Endometrial microvascular endothelial cells (primary cell): ENCODE measurements around the gene NME5. TPM values are rescaled to one million over a fixed set of nuclear protein-coding genes. Genes with fewer than 3 reads are reported as not detected.
"Not testable (repeated sequence)": the region's sequence is repeated elsewhere in the genome, so short reads cannot be mapped to it uniquely, and the experiment has no call there.

ENCODE experiments used
- in situ Hi-C: cut with HindIII; loops from 2 replicates; pipeline ENCODE4 v1.10.0; 2017; ENCODE audit warnings: low sequenced_read_pairs, low pct_unique_long_range_greater_than_20kb; ENCODE audit errors: inconsistent ontology term
- total RNA-seq: library from RNA; depleted of rRNA; stranded (reverse); fragments of >200 nt; gene quantifications from one replicate; pipeline ENCODE4 v1.2.3, GENCODE V29; 2015; ENCODE audit errors: inconsistent ontology term

The NME5 gene, protein sequence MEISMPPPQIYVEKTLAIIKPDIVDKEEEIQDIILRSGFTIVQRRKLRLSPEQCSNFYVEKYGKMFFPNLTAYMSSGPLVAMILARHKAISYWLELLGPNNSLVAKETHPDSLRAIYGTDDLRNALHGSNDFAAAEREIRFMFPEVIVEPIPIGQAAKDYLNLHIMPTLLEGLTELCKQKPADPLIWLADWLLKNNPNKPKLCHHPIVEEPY
- total RNA-seq: 1.5 TPM

DNA sequence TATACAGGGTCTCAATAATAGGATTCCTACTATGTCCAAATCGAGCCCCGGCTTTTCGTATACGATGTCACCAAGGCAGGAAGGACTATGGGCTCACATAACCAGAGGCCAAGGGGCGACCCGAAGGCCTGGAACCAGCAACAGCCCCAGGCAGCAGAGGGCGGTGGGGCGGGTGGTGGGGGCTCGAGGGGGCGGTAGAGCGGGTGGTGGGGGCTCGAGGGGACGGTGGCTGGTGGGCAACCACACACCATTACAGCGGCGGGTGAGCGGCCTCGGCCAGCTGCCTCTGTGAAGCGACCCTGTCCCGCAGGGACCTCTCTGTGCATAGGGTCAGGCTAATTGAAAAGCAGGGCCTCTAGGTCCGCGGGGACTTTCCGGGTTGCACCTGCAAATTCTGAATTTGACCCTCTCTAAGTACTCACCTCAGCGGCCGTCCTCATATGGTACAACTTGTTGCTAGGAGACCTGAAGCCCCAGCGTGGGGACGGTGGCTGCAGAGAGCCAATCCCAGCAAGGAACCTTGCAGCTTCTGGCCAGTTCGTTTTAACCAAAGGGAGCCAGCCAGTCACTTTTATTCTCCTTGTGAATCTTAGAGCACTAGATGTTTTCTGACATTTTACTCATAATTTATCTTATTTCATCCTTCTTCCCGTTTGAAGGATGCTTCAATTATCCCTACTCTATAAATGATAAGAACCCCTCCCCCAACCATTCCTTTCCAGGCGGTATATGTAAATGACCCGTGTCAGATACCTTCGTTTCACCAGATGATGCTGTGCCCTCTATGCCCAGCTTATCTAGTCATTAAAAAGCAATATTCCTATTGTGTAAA lies at the start of gene NME5:
TSS of gene NME5 (minus strand) at position 480 of the 832 bp plus-strand sequence. CDS start 648 bp downstream, outside the sequence.
- in situ Hi-C loops: no loop called here

DNA sequence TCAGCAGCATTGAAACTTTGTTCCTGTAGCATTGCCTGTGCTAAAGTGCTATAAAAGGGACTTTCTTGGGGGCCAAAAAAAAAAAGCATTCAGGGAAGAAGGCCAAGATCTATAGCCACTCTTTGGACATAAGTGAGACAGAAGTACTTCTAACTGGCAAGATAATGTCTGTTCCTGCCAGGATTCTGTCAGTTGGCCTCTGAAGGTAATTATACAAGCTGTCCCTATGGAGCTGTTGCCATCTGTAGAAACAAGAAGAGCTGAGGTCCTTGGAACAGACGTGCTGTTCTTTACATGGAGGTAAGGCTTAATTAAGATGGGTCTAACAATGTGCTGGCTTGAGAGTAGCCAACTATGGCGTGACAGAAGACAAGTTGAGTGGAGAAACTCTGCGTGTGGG lies 49.4 kb upstream of the NME5 start:
- in situ Hi-C loops: no loop called here

DNA sequence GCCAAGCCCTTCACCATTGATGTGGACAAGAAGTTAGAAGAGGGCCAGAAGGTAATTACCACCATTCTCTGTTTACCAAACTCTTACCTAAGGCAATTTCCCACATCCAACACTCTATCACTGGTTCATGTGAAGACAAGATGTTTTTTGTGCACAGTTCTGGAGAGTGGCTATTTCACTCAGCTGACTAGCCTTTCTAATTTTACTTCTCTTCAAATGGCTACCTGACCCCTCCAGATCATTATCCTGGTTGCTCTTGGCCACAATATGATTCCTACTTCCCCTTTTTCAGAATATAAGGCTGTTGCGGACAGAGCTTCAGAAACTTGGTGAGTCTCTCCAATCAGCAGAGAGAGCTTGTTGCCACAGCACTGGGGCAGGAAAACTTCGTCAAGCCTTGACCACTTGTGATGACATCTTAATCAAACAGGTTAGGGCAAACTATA lies 46.8 kb upstream of the NME5 start:
- in situ Hi-C loops: no loop called here

DNA sequence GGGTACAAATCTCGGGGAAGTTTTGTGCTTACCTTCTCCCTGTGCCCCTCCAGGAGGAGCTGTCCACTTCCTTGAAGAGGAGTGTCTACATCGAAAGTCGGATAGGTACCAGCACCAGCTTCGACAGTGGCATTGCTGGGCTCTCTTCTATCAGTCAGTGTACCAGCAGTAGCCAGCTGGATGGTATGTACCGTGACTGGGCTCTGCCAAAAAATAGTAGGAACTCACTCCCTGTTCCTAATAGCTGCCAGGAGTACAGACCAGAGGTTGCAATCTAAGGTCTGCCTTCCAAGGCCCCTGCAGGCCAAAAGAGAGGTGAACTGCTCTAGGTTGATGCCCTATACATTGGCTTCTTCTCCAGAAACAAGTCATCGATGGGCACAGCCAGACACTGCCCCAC lies 43.6 kb upstream of the NME5 start:
- in situ Hi-C loops: no loop called here

DNA sequence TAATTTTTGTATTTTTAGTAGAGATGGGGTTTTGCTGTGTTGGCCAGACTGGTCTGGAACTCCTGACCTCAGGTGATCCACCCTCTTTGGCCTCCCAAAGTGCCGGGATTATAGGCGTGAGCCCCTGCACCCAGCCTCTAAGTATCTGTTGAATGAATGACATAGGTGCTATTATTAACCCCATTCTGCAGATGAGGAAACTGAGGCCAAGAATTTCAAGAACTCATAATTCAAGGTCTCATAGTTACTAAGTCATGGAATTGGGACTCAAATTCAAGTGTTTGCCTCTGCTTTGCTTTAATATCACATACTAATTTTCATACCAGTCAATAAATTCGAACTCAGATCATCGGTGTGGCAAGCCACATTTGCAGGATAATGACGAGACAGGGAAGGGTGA lies 41.6 kb upstream of the NME5 start:
- in situ Hi-C loops: no loop called here

DNA sequence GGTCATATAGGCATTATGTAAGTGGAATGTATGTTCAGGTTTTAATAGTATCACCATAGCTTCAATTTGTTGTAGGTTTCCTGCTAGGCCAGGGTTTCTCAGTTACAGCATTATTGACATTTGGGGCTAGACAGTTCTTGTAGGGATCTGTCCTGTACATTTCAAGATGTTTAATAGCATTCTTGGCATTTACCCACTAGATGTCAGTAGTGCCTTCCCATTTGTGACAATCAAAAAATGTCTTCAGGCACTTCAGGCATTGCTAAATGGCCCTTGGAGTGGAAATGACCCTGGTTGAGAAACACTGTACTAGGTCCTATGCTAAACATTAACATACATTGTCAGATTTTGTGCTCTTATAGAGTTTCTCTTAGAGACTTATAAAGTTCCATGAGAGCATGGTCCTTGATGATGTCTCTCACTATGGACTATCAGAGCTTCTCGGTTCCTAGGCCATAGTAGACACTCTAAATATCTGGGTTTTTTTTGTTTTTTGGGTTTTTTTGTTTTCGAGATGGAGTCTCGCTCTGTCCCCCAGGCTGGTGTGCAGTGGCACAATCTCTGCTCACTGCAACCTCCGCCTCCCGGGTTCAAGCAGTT lies 41.1 kb upstream of the NME5 start:
- in situ Hi-C loops: no loop called here

DNA sequence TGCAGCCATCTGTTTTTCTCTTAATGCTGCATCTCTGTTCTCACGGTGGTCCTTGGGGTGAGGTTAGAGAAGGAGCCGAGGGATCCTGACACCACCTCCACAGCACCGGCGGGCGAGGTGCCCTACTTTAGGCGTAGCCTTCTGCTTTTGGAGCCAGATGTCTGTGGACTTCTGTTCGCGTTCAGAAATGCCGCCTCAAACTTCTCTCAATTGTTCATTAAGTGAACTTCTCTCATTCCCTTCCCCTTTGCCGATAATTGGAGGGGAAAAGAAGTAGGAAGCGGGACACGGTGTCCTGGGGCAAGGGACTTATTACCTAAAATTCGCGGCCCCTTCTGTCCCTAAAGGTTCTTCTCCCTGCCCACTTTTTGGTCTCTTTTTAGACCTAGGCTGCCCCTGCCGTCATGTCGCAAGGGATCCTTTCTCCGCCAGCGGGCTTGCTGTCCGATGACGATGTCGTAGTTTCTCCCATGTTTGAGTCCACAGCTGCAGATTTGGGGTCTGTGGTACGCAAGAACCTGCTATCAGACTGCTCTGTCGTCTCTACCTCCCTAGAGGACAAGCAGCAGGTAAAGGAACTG lies 40.1 kb upstream of the NME5 start:
- in situ Hi-C loops: no loop called here

DNA sequence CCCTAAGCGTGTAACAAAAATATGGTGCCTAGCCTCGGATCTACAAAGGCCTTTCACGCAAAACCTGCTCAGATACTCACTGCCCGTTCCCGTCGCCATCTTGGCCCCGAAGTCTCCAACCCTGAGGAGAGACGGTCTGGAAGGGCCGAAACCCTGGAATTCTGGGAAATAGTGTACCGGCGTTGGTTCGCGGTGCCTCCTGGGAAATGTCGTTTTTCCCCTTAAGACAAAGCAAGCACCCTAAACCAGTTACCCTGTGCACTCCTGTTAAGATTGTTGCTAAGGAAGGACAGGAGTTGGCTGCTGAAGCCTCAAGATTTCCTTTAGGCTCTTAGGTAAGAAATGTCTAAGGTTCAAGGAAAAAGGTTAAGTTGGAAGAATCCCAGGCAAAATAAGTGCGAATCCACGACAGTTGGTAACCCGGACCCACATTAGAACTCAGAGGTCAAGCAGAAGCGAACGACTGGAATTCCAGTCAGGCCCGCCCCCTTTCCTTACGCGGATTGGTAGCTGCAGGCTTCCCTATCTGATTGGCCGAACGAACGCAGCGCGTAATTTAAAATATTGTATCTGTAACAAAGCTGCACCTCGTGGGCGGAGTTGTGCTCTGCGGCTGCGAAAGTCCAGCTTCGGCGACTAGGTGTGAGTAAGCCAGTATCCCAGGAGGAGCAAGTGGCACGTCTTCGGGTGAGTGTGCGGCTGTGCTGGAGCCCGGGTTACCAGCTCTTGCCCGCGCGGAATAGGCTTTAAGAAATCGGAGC lies 39.5 kb upstream of the NME5 start, which contains the start of the genes BRD8 and KIF20A:
TSS of gene BRD8 (minus strand) at position 115 of the 761 bp plus-strand sequence. CDS start at position 99, 16 bp downstream.
TSS of gene KIF20A (plus strand) at position 597 of the 761 bp plus-strand sequence. CDS start 569 bp downstream, outside the sequence.
- in situ Hi-C loops: no loop called here

DNA sequence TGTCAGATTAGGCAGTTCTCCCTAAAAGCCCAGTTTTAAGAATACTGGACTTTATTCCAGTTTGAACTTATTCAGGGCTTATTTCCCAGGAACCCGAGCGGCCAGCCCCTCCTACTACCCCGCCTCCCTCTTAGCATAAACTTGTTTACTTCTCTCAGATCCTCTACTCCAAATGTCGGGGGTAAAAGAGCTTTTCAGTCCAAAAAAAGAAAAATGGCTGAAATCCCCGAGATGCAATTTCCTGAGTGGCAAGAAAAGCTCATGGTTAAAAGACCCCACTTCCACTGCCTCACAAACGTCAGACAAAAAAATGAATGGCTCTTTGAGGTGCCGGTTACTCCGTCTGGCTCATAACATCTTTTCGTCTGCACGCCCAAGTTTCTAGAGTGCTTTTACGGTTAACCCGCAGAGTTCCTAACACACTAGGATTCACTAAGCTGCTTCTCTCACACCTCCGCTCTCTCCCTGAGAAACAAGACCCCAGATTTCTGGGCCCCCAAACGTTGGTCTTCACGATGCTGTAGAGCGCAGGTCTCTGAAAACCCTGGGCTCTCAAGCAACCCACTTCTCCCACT lies 38.8 kb upstream of the NME5 start:
- in situ Hi-C loops: no loop called here

DNA sequence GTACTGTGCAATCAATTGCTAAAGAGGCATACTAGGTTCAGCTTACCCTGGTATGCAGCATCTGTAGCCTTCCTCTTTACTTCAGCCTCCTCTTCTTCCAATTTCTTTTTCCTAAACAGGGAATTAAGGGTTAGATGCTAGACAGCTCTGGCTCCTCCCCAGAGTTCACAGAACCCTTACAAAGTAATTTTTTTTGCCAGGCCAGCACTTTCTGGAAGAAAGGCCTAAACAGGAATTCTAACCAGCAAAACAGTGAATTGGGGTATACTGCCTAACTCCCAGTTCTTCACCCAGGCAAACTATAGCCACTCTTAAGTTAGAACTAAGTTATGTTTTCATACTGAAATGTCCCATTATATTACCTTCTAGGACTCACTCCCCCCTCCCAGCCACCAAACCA lies 31.1 kb upstream of the NME5 start:
- in situ Hi-C loops: no loop called here

DNA sequence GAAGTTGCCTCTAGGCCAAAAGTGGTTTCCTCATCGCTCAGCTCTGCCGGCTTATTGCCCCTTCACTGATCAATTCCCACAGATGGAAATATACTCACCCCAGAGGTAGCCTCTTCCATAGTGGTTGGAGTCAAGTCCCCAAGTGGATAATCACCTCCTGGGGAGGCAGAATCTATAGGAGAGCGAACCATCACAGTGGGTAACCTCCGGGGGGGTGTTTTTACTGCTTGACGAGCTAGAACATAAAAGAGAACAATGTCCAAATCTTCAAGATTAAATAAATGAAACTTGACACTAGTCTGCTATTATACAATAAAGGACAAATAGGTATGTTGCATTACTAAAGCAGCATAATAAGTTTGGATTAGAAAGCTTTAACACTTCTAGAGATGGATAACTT lies 29.9 kb upstream of the NME5 start:
- in situ Hi-C loops: loop anchor here (10.0 kb wide), 1 partner anchor 186 kb away; the partner anchor contains the start of gene KDM3B

DNA sequence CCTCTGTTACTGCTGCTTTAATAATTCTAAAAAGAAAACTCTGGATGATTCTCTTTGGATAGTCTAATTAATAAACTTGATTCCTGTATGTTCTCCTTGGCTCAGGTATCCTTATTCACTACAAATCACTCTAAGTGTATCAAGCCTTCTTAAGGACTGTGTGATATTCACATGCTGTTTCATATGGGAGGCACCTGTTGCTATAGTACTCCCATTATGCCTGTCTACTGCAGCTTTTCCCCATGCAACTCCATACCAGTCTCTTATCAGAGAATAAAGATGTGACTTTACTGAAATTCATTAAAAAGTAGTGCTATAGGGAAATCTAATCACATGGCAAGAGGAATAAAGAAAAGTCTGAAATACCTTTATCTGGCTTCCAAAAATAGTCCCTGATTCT lies 24.5 kb upstream of the NME5 start:
- in situ Hi-C loops: loop anchor here (10.0 kb wide), 1 partner anchor 191 kb away; the partner anchor contains the start of gene KDM3B

DNA sequence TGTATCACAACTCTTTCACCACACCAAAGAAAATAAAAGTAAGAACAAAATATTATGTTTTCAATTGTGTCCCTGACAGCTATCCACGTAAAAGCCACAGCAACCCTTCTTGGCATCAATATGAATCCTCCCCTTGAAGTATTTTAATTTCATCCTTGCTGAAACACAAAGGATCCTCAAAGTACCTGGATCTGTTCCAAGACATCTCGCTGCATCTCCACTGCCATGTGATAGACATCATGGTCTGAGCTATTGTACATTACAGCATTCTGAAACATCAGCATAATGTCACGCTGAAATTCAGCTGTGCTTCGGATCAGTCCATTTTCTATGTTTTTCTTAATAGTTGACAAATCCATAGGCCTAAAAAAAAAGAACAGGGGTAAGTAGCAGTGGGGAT lies 21.5 kb upstream of the NME5 start:
- in situ Hi-C loops: loop anchor here (10.0 kb wide), 1 partner anchor 194 kb away; the partner anchor contains the start of gene KDM3B

DNA sequence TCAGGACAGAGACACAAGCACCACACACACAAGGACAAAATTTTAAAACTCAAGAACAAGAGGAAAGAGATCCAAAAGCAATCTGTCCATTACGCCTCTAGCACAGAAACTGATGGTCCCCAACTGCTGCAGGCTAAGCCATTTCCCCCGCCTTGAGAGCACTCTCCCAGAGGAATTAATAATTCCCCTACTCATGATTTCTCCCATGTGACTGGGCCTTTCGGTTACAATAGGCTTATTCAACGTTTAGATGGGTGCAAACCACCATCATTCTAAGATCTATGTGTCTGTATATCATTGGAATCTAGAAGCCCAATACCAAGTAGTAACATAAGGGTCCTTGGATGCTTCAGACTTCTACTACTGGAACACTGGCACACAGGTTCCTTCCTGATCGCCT lies 20.4 kb upstream of the NME5 start:
- in situ Hi-C loops: loop anchor here (10.0 kb wide), 1 partner anchor 195 kb away; the partner anchor contains the start of gene KDM3B

DNA sequence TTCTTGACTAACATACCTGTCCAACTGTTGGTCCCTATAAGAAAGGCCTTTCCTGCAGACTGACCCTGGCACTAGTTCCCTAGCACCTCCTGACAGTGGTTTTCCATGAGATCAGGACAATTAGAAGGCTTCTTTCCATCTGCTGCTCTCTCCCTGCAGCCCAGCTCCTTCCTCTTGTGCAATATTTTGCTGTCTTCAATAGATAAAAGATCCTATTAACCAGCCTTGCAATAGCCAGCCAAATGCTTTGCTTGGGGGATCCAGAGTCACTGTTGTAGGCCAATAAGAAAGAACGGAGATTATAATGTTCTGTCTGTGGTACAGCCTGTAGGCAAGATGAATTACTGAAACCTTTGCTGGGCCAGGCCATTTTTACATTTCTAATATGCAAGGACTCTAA lies 18.4 kb upstream of the NME5 start:
- in situ Hi-C loops: no loop called here

DNA sequence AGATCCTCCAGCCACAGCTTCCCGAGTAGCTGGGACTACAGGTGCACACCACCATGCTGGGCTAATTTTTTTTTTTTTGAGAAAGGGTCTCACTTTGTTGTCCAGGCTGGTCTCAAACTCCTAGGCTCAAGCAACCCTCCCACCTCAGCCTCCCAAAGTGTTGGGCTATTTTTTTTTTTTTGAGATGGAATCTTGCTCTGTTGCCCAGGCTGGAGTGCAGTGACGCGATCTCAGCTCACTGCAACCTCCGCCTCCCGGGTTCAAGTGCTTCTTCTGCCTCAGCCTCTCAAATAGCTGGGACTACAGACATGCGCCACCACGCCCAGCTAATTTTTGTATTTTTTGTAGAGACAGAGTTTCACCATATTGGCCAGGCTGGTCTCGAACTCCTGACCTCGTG lies 16.7 kb upstream of the NME5 start:
- in situ Hi-C loops: not testable (repeated sequence)

DNA sequence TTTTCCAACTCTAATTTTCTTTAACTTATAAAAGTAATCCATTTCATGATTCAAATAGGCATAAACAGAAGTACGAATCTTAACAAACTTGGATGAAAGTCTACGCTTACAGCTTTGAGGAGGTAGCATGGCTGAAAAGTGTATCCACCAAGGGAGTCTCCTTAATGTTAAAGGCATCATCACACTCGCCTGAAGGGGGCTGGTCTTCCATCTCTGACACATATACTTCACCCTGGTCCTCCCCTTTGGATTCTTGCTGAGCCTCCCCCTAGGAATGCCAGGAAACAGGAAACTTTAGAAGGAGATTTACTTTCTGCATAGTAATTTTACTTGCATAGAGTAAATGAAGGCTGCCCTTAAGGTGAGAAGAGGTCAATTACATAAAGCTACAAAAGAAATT lies 10.3 kb upstream of the NME5 start:
- in situ Hi-C loops: no loop called here

DNA sequence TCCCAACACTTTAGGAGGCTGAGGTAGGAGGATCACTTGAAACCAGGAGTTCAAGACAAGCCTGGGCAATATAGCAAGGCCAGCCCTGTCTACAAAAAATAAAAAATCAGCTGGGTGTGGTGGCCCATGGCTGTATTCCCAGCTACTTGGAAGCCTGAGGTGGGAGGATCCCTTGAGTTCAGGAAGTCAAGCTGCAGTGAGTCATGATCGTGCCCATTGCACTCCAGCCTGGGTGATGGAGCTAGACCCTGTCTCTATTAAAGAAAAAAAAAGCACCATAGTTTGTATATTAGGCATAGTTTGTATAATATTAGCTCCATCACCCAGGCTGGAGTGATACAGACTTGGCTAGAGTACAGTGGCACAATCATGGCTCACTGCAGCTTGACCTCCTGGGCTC lies 9.6 kb upstream of the NME5 start:
- in situ Hi-C loops: no loop called here
